K562 (cell line): ENCODE measurements around the gene DDAH2. TPM values are rescaled to one million over a fixed set of nuclear protein-coding genes. Genes with fewer than 3 reads are reported as not detected.
A peak's percentile ranks its signal among the peaks of the same experiment; 100 is the strongest.

Source experiments
- ATAC-seq: fragments of 200-7000 bp; cut with Tn5 transposase; 3 replicates; pipeline ENCODE4 v1.9.1; 2020; ENCODE audit warnings: moderate library complexity
- BruUV-seq: library from RNA; stranded (reverse); fragments of 400-500 nt; replicated peaks from 2 replicates; lab custom pipeline; 2021; lab: Mats Ljungman, UMichigan
- CTCF ChIA-PET: fragments of 300-600 bp; formaldehyde crosslinking; extraction: SDS; loops from one replicate; lab custom pipeline; 2021; ENCODE audit warnings: low intra/inter-chr PET ratio; lab: Yijun Ruan, JAX
- POLR2A ChIA-PET: fragments of 300-600, 350-650 bp; sonication (Branson Sonifier 250); formaldehyde crosslinking; extraction: SDS; loops from one replicate; lab custom pipeline; 2021; ENCODE audit warnings: antibody characterized with exemption, inconsistent platforms; lab: Yijun Ruan, JAX
- DNase-seq, 4 experiments: peaks; one replicate each; pipeline versions ENCODE4 v3.0.0 to v3.0.0-alpha.2; 2011 to 2018; ENCODE audit warnings: low spot score in 3 of 4, mixed read lengths in 3 of 4; ENCODE audit errors: extremely low read depth in 1 of 4
- FAIRE-seq: peaks from 2 replicates; lab custom pipeline; 2011; peaks lifted over from hg19 to GRCh38; lab: Jason Lieb, UNC
- H2AFZ ChIP-seq: 2 replicates; pipeline ENCODE4 v1.6.0; 2011; ENCODE audit warnings: low read depth, low read length, control low read depth, inconsistent platforms
- H3K27ac ChIP-seq: fragments of 200-600 bp; 3 replicates; pipeline ENCODE4 v1.8.0; 2011; ENCODE audit warnings: low read depth, mild to moderate bottlenecking, control low read depth, inconsistent platforms, low read length, moderate library complexity, mixed read lengths; ENCODE audit errors: extremely low read depth
- H3K27me3 ChIP-seq, 2 experiments: fragments of 300-600 bp in 1 of 2; 2 replicates in 1 of 2; 3 replicates in 1 of 2; pipeline versions ENCODE4 v1.6.0 to v1.8.0; 2011; ENCODE audit warnings: inconsistent platforms in 2 of 2, low read length in 2 of 2, mild to moderate bottlenecking in 1 of 2, mixed read lengths in 1 of 2, moderate library complexity in 1 of 2; ENCODE audit not compliant: control insufficient read depth in 2 of 2, insufficient read depth in 2 of 2
- H3K36me3 ChIP-seq: fragments of 300-600 bp; 3 replicates; pipeline ENCODE4 v1.8.0; 2011; ENCODE audit warnings: mild to moderate bottlenecking, low read length, inconsistent platforms; ENCODE audit not compliant: control insufficient read depth, insufficient read depth
- H3K4me1 ChIP-seq, 2 experiments: fragments of 200-600 bp in 1 of 2; replicated peaks in 1 of 2; 2 replicates in 1 of 2; 3 replicates in 1 of 2; pipeline versions ENCODE4 v1.5.1 to v1.8.0; 2011; ENCODE audit warnings: inconsistent platforms in 2 of 2, low read length in 2 of 2, mild to moderate bottlenecking in 1 of 2, mixed read lengths in 1 of 2, moderate library complexity in 1 of 2; ENCODE audit not compliant: control insufficient read depth in 2 of 2, insufficient read depth in 2 of 2
- H3K4me2 ChIP-seq: 2 replicates; pipeline ENCODE4 v1.6.1; 2011; ENCODE audit warnings: low read length, control low read depth, inconsistent platforms, mixed read lengths; ENCODE audit not compliant: insufficient read depth
- H3K4me3 ChIP-seq: fragments of 200-600 bp; sonication (generic), shearing (Covaris generic); 2 replicates; pipeline ENCODE4 v1.5.1; 2016; ENCODE audit warnings: control low read depth, inconsistent platforms
- H3K79me2 ChIP-seq: fragments of 200-600 bp; 3 replicates; pipeline ENCODE4 v1.8.0; 2011; ENCODE audit warnings: low read length, inconsistent platforms; ENCODE audit not compliant: control insufficient read depth, insufficient read depth
- H3K9ac ChIP-seq, 2 experiments: 2 replicates each; pipeline versions ENCODE4 v1.6.0 to v1.6.1; 2011; ENCODE audit warnings: low read depth in 2 of 2, low read length in 2 of 2, control low read depth in 1 of 2, inconsistent platforms in 1 of 2, mild to moderate bottlenecking in 1 of 2, mixed read lengths in 1 of 2; ENCODE audit not compliant: insufficient read depth in 1 of 2
- H3K9me1 ChIP-seq: one replicate; pipeline ENCODE4 v1.6.0; 2011; ENCODE audit warnings: inconsistent platforms, mild to moderate bottlenecking, low read length, moderate library complexity; ENCODE audit not compliant: control insufficient read depth, insufficient read depth
- H3K9me3 ChIP-seq: replicated peaks from 2 replicates; pipeline ENCODE4 v1.5.1; 2011; ENCODE audit warnings: low read depth, low read length, inconsistent platforms; ENCODE audit not compliant: control insufficient read depth, insufficient read depth
- H4K20me1 ChIP-seq: replicated peaks from 2 replicates; pipeline ENCODE4 v1.6.1; 2011; ENCODE audit warnings: low read length, inconsistent platforms, mixed read lengths; ENCODE audit not compliant: control insufficient read depth, insufficient read depth
- CAMTA2 ChIP-seq: fragments of 250-450 bp; sonication (Bioruptor Pico); conservative IDR thresholded peaks from 2 replicates; pipeline ENCODE4 v1.5.1; 2022
- EHMT2 ChIP-seq: fragments of 450-650 bp; IDR thresholded peaks from 2 replicates; pipeline ENCODE4 v1.6.1; 2018; ENCODE audit warnings: antibody characterized with exemption
- FOXM1 ChIP-seq, 2 experiments: fragments of 450-650 bp in 1 of 2; sonication (generic) in 1 of 2; formaldehyde crosslinking in 1 of 2; IDR thresholded peaks; 2 replicates each; pipeline versions ENCODE4 v1.6.1 to v1.9.0; 2017 to 2022; ENCODE audit warnings: low read depth in 2 of 2, mild to moderate bottlenecking in 2 of 2, missing genetic modification reagents in 1 of 2, moderate library complexity in 1 of 2
- MTF1 ChIP-seq: fragments of 250-450 bp; sonication (Bioruptor Pico); IDR thresholded peaks from 2 replicates; pipeline ENCODE4 v1.9.0; 2021; ENCODE audit warnings: moderate library complexity, mild to moderate bottlenecking, inconsistent platforms, borderline replicate concordance
- ZC3H8 ChIP-seq: fragments of 450-650 bp; IDR thresholded peaks from 2 replicates; pipeline ENCODE4 v1.6.1; 2017
- ZFP91 ChIP-seq: sonication (generic); formaldehyde crosslinking; IDR thresholded peaks from 2 replicates; pipeline ENCODE4 v1.8.0; 2022; ENCODE audit warnings: mild to moderate bottlenecking, missing genetic modification reagents
- ZNF197 ChIP-seq: fragments of 200-800 bp; sonication (Bioruptor generic); IDR thresholded peaks from 2 replicates; pipeline ENCODE4 v1.6.1; 2016; ENCODE audit warnings: low read depth, missing genetic modification characterization, missing compliant biosample characterization
- ZNF23 ChIP-seq: fragments of 250-450 bp; sonication (Bioruptor Pico); IDR thresholded peaks from 2 replicates; pipeline ENCODE4 v1.4.0; 2020; ENCODE audit warnings: mild to moderate bottlenecking
- ZNF79 ChIP-seq: fragments of 250-450 bp; sonication (Bioruptor Pico); IDR thresholded peaks from 2 replicates; pipeline ENCODE4 v1.4.0; 2020; ENCODE audit warnings: low read depth, mild to moderate bottlenecking, moderate library complexity
- WGBS: fragments of 100-300 bp; shearing (Covaris generic); methylation state at CpG from one replicate; pipeline ENCODE4 v1.1.6; 2016; ENCODE audit warnings: low coverage, mixed read lengths; ENCODE audit not compliant: insufficient coverage; ENCODE audit errors: missing lambda C conversion rate; 5-methylcytosine and 5-hydroxymethylcytosine counted together
- in situ Hi-C: fragments of 300-500 bp; cut with MboI; formaldehyde crosslinking; loops from 4 replicates; pipeline ENCODE4 v1.15.0; 2018; ENCODE audit warnings: inconsistent platforms, mixed read lengths
- intact Hi-C: fragments of 100-400 bp; cut with micrococcal nuclease; formaldehyde crosslinking; loops from 2 replicates; pipeline ENCODE4 v1.14.2; 2022
- polyA plus RNA-seq, 8 experiments: library from polyadenylated mRNA; depleted of rRNA in 4 of 8; stranded (reverse) in 5 of 8; unstranded in 3 of 8; fragments of >200 nt; fragmentation: Nextera tagmentation in 2 of 8; fragmentation: Illumina TruSeq in 1 of 8; extraction: Ambion mirVana in 2 of 8; extraction: Trizol in 1 of 8; gene quantifications; 2 replicates each; pipeline versions ENCODE4 v1.2.1 to v1.2.3, GENCODE V29; 2011 to 2014; ENCODE audit warnings: inconsistent platforms in 1 of 8, missing spikeins in 1 of 8
- total RNA-seq, 7 experiments: library from RNA; depleted of rRNA in 6 of 7; stranded (reverse); fragments of >200 nt in 6 of 7; fragmentation: Illumina TruSeq in 2 of 7; extraction: Trizol in 2 of 7; gene quantifications; 2 replicates each; pipeline versions ENCODE4 v1.2.1 to v1.2.3, GENCODE V29; 2011 to 2021; ENCODE audit warnings: low replicate concordance in 1 of 7

The DDAH2 gene
- total and polyA plus RNA-seq, 9 of the 15 experiments (the other 6 are each of a cell fraction or from before 2014, with no cell fraction given), result 1.8 to 45.4 (median 21.4) TPM

GRCh38 chr6:31764198-31764597 lies 35.1 kb upstream of the DDAH2 start:
- BruUV-seq, result TSS peak; percentile 37
- Histone ChIP-seq H3K79me2 (no peaks in the 10 kb centered on the region), H4K20me1 (no peaks in the 10 kb centered on the region)
- DNase-seq (peak in 2 of 4 experiments; percentile 66 to 79), ATAC-seq (peak; percentile 28)
- no peak for TF ChIP-seq ZC3H8
- no peak for TF ChIP-seq ZFP91 (CRISPR knock-in tag)
- no peak for TF ChIP-seq CAMTA2
- TF ChIP-seq MTF1 (CRISPR knock-in tag), result no peak
- no peak for TF ChIP-seq EHMT2
- no peak for TF ChIP-seq ZNF197
- no peak for TF ChIP-seq FOXM1 (IDR thresholded peaks at IDR 0.05; ENCODE audit: low read depth)
- TF ChIP-seq FOXM1 (CRISPR knock-in tag; IDR thresholded peaks at IDR 0.05; ENCODE audit: low read depth), result no peak
- TF ChIP-seq ZNF79 (CRISPR knock-in tag), result no peak
- no peak for TF ChIP-seq ZNF23 (CRISPR knock-in tag)
- TF ChIP-seq, all 486 proteins: peak for 0
- Histone ChIP-seq H3K36me3 (peaks cover 49% of the 10 kb centered on the region), H3K9me3 (no peaks in the 10 kb centered on the region), H3K4me3 (no peak overlapping the region), H3K9me1 (no peaks in the 10 kb centered on the region), H3K27ac (no peak overlapping the region), H3K4me2 (no peak overlapping the region), H3K9ac (peak overlapping the region in 1 of 2 experiments; percentile 12; a peak in 1 of 4 replicates), H2AFZ (no peak overlapping the region), H3K27me3 (no peaks in the 10 kb centered on the region), H3K4me1 (peaks cover 5 to 30% of the 10 kb centered on the region in 2 experiments; a peak in 4 of 5 replicates)
- no peak for FAIRE-seq
- POLR2A ChIA-PET, result interaction anchor here (0.6 to 4.6 kb wide), 10 partner anchors 8 to 100 kb away, joined by 3 to 29 read pairs (median 4); partner anchors contain the start of genes CLIC1, GPANK1 and MSH5
- 34% methylated on average over 4 of the region's 4 CpGs for WGBS
- intact Hi-C loops, result no loop called here
- in situ Hi-C loops, result no loop called here
- CTCF ChIA-PET, result no interaction called here
